MCF 10A (cell line): ENCODE measurements around the gene PRELID2. TPM values are rescaled to one million over a fixed set of nuclear protein-coding genes. Genes with fewer than 3 reads are reported as not detected.

Experiments
- BruUV-seq: library from RNA; stranded (reverse); fragments of 400-500 nt; replicated peaks from 2 replicates; lab custom pipeline; 2021; lab: Mats Ljungman, UMichigan
- CTCF ChIA-PET: fragments of 300-600 bp; sonication (Branson Sonifier 250); formaldehyde crosslinking; extraction: SDS; loops from one replicate; lab custom pipeline; 2021; ENCODE audit warnings: antibody characterized with exemption, inconsistent platforms; lab: Yijun Ruan, JAX
- POLR2A ChIA-PET: fragments of 300-600, 350-650 bp; sonication (Branson Sonifier 250); formaldehyde crosslinking; extraction: SDS; loops from one replicate; lab custom pipeline; 2020; ENCODE audit warnings: antibody characterized with exemption, inconsistent platforms; lab: Yijun Ruan, JAX
- DNase-seq: peaks from one replicate; pipeline ENCODE4 v3.0.0-alpha.2; 2018; ENCODE audit not compliant: unreplicated experiment
- H3K27ac Mint-ChIP-seq: one replicate; pipeline ENCODE4 v1.8.0; 2022; ENCODE audit warnings: mild to moderate bottlenecking, low read depth, mixed read lengths; ENCODE audit not compliant: unreplicated experiment
- H3K27me3 Mint-ChIP-seq: one replicate; pipeline ENCODE4 v1.8.0; 2022; ENCODE audit warnings: mixed read lengths; ENCODE audit not compliant: insufficient read depth, unreplicated experiment
- H3K36me3 Mint-ChIP-seq: one replicate; pipeline ENCODE4 v1.8.0; 2022; ENCODE audit warnings: mild to moderate bottlenecking, moderate library complexity, mixed read lengths; ENCODE audit not compliant: insufficient read depth, unreplicated experiment
- H3K4me1 Mint-ChIP-seq: one replicate; pipeline ENCODE4 v1.8.0; 2022; ENCODE audit warnings: mixed read lengths; ENCODE audit not compliant: insufficient read depth, unreplicated experiment
- H3K4me3 Mint-ChIP-seq: one replicate; pipeline ENCODE4 v1.8.0; 2022; ENCODE audit warnings: mild to moderate bottlenecking, moderate library complexity, mixed read lengths; ENCODE audit not compliant: unreplicated experiment
- H3K9me3 Mint-ChIP-seq: one replicate; pipeline ENCODE4 v1.8.0; 2022; ENCODE audit warnings: mixed read lengths; ENCODE audit not compliant: unreplicated experiment
- intact Hi-C: fragments of 100-400 bp; cut with micrococcal nuclease; formaldehyde crosslinking; loops from 2 replicates; pipeline ENCODE4 v1.14.1; 2022
- total RNA-seq: library from RNA; stranded (reverse); gene quantifications from 2 replicates; pipeline ENCODE4 v1.2.3, GENCODE V29; 2022
- TF ChIP-seq, protein P1 (sequence below): fragments of 200-600 bp; IDR thresholded peaks from one replicate; pipeline ENCODE4 v1.8.0; 2022; ENCODE audit warnings: antibody characterized with exemption, mild to moderate bottlenecking; ENCODE audit not compliant: unreplicated experiment

Gene PRELID2
- total RNA-seq, 1 experiment from 2014 or later, result 11.4 TPM

- TF ChIP-seq, protein P1, sequence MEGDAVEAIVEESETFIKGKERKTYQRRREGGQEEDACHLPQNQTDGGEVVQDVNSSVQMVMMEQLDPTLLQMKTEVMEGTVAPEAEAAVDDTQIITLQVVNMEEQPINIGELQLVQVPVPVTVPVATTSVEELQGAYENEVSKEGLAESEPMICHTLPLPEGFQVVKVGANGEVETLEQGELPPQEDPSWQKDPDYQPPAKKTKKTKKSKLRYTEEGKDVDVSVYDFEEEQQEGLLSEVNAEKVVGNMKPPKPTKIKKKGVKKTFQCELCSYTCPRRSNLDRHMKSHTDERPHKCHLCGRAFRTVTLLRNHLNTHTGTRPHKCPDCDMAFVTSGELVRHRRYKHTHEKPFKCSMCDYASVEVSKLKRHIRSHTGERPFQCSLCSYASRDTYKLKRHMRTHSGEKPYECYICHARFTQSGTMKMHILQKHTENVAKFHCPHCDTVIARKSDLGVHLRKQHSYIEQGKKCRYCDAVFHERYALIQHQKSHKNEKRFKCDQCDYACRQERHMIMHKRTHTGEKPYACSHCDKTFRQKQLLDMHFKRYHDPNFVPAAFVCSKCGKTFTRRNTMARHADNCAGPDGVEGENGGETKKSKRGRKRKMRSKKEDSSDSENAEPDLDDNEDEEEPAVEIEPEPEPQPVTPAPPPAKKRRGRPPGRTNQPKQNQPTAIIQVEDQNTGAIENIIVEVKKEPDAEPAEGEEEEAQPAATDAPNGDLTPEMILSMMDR, result no peak
- H3K4me1 Mint-ChIP-seq, result peaks cover 20% of the 10 kb centered on the region
- no TSS peak for BruUV-seq
- intact Hi-C loops, result no loop called here
- no peaks in the 10 kb centered on the region for H3K36me3 Mint-ChIP-seq
- no peaks in the 10 kb centered on the region for H3K27me3 Mint-ChIP-seq
- H3K9me3 Mint-ChIP-seq, result no peaks in the 10 kb centered on the region
- no peak overlapping the region for H3K4me3 Mint-ChIP-seq
- POLR2A ChIA-PET, result interaction anchor here (1.3 kb wide), 1 partner anchor 11 kb away, joined by 5 read pairs; no protein-coding TSS in a partner anchor
- CTCF ChIA-PET, result interaction anchor here (0.8 to 1.3 kb wide), 2 partner anchors 13 to 117 kb away, joined by 3 read pairs; no protein-coding TSS in a partner anchor
- peak; percentile 50 for DNase-seq
- H3K27ac Mint-ChIP-seq, result no peak overlapping the region
Measured at GRCh38 chr5:145797336-145797735, 37.8 kb downstream of the PRELID2 start.

DNA sequence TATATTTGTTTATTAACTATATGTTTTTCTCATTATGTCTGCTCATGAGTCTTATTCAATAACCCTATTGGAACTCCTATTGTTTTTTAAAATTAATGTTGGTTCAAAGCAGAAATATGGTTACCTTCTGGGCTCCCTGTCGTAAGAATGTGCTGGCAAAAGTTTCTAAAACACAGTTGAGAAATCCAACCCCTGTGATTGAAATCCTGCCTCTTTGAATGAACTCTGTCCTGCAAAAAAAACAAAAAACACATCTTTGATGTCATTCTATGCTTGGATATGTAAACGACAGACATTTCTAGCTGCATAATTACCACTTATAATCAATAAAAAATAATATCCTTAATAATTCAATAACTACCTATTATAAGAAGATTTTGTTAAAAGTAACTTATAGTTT is 38.8 kb downstream of the PRELID2 start:
- peaks cover 14% of the 10 kb centered on the region for H3K4me1 Mint-ChIP-seq
- H3K27ac Mint-ChIP-seq, result no peak overlapping the region
- no TSS peak for BruUV-seq
- intact Hi-C loops, result no loop called here
- TF ChIP-seq, protein P1, result no peak
- H3K36me3 Mint-ChIP-seq, result no peaks in the 10 kb centered on the region
- POLR2A ChIA-PET, result interaction anchor here (1.3 kb wide), 1 partner anchor 10 kb away, joined by 5 read pairs; no protein-coding TSS in a partner anchor
- H3K4me3 Mint-ChIP-seq, result no peak overlapping the region
- no peak for DNase-seq
- no peaks in the 10 kb centered on the region for H3K27me3 Mint-ChIP-seq
- no peaks in the 10 kb centered on the region for H3K9me3 Mint-ChIP-seq
- CTCF ChIA-PET, result interaction anchor here (0.7 to 1.3 kb wide), 3 partner anchors 115 to 175 kb away, joined by 3 read pairs; no protein-coding TSS in a partner anchor

DNA sequence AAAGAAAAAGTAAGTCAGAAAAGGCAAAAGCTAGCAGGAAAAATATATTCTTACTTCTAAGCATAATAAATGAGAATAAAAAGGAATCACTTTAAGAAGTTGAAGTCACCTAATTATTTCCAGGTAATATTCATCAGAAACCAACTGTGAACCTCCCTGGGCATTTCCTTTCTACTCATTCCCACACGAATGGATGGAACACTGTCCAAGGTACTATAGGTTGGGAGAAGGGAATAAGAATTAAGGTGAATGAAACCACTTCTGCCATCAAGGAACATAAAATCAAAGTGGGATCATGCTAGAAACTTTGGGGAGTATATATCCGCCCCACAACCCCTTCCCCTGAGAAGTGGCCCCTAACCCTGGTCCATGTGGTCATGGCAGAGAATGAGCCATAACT is 41.6 kb downstream of the PRELID2 start:
- Mint-ChIP-seq H3K27ac (no peak overlapping the region), H3K4me3 (no peak overlapping the region), H3K4me1 (no peaks in the 10 kb centered on the region), H3K9me3 (peaks cover 6% of the 10 kb centered on the region), H3K27me3 (no peaks in the 10 kb centered on the region), H3K36me3 (no peaks in the 10 kb centered on the region)
- DNase-seq, result no peak
- no TSS peak for BruUV-seq
- ChIA-PET POLR2A (no interaction called here), CTCF (interaction anchor here (1.2 to 1.6 kb wide), 4 partner anchors 10 to 92 kb away, joined by 3 to 8 read pairs (median 3); no protein-coding TSS in a partner anchor)
- intact Hi-C loops, result no loop called here
- TF ChIP-seq, protein P1, result no peak

- Mint-ChIP-seq H3K27ac (no peak overlapping the region), H3K4me3 (no peak overlapping the region), H3K4me1 (no peaks in the 10 kb centered on the region), H3K27me3 (no peaks in the 10 kb centered on the region), H3K9me3 (peaks cover 6% of the 10 kb centered on the region), H3K36me3 (peaks cover 5% of the 10 kb centered on the region)
- intact Hi-C loops, result no loop called here
- no peak for DNase-seq
- CTCF ChIA-PET, result interaction anchor here (1.1 to 1.6 kb wide), 5 partner anchors 9 to 91 kb away, joined by 3 to 8 read pairs (median 3); no protein-coding TSS in a partner anchor
- no TSS peak for BruUV-seq
- TF ChIP-seq, protein P1, result no peak
- POLR2A ChIA-PET, result no interaction called here
Measured at GRCh38 chr5:145792840-145793239, 42.3 kb downstream of the PRELID2 start.
